Nephron progenitor cell (in vitro differentiated cells): ENCODE results near the gene LRRFIP2.
"Not testable (repeated sequence)": the region's sequence is repeated elsewhere in the genome, so short reads cannot be mapped to it uniquely, and the experiment has no call there.

Source experiments
- DNase-seq: peaks from one replicate; pipeline ENCODE4 v3.0.0; 2021
- H3K27ac Mint-ChIP-seq: 2 replicates; pipeline ENCODE4 v1.8.0; 2021; ENCODE audit warnings: mild to moderate bottlenecking, moderate library complexity, mixed read lengths
- H3K27me3 Mint-ChIP-seq: 2 replicates; pipeline ENCODE4 v1.8.0; 2021; ENCODE audit warnings: mild to moderate bottlenecking, low read depth, mixed read lengths; ENCODE audit not compliant: poor library complexity
- H3K36me3 Mint-ChIP-seq: 2 replicates; pipeline ENCODE4 v1.8.0; 2021; ENCODE audit warnings: low read depth, mixed read lengths
- H3K4me1 Mint-ChIP-seq: 2 replicates; pipeline ENCODE4 v1.8.0; 2021; ENCODE audit warnings: mixed read lengths
- H3K4me3 Mint-ChIP-seq: 2 replicates; pipeline ENCODE4 v1.8.0; 2021; ENCODE audit warnings: mild to moderate bottlenecking, moderate library complexity, mixed read lengths
- H3K9me3 Mint-ChIP-seq: 2 replicates; pipeline ENCODE4 v1.8.0; 2021; ENCODE audit warnings: mild to moderate bottlenecking, moderate library complexity, mixed read lengths
- CTCF ChIP-seq: fragments of 200-600 bp; sonication (generic); IDR thresholded peaks from 2 replicates; pipeline ENCODE4 v1.5.0; 2021; ENCODE audit warnings: antibody characterized with exemption

Gene LRRFIP2

GRCh38 chr3:37068031-37068430 is 106.4 kb downstream of the LRRFIP2 start:
- peaks cover 10% of the 10 kb centered on the region for H3K4me1 Mint-ChIP-seq
- no peak for TF ChIP-seq CTCF
- no peak overlapping the region for H3K4me3 Mint-ChIP-seq
- no peak for DNase-seq
- H3K36me3 Mint-ChIP-seq: peaks cover 68% of the 10 kb centered on the region
- H3K9me3 Mint-ChIP-seq: no peaks in the 10 kb centered on the region
- H3K27me3 Mint-ChIP-seq: no peaks in the 10 kb centered on the region
- no peak overlapping the region for H3K27ac Mint-ChIP-seq

GRCh38 chr3:37067577-37067976 is 106.8 kb downstream of the LRRFIP2 start:
- peaks cover 7% of the 10 kb centered on the region for H3K4me1 Mint-ChIP-seq
- no peak overlapping the region for H3K4me3 Mint-ChIP-seq
- H3K9me3 Mint-ChIP-seq: no peaks in the 10 kb centered on the region
- H3K27me3 Mint-ChIP-seq: no peaks in the 10 kb centered on the region
- H3K27ac Mint-ChIP-seq: no peak overlapping the region
- TF ChIP-seq CTCF: no peak
- no peak for DNase-seq
- H3K36me3 Mint-ChIP-seq: peaks cover 67% of the 10 kb centered on the region

GRCh38 chr3:37064747-37065146 is 109.6 kb downstream of the LRRFIP2 start:
- TF ChIP-seq CTCF: no peak
- Mint-ChIP-seq H3K27ac (no peak overlapping the region), H3K9me3 (no peaks in the 10 kb centered on the region), H3K36me3 (peaks cover 73% of the 10 kb centered on the region), H3K27me3 (no peaks in the 10 kb centered on the region), H3K4me1 (peaks cover 5% of the 10 kb centered on the region), H3K4me3 (no peak overlapping the region)
- no peak for DNase-seq

GRCh38 chr3:37058117-37058516 is 116.3 kb downstream of the LRRFIP2 start:
- Mint-ChIP-seq H3K27ac (no peak overlapping the region), H3K27me3 (no peaks in the 10 kb centered on the region), H3K4me3 (no peak overlapping the region), H3K9me3 (no peaks in the 10 kb centered on the region), H3K4me1 (no peaks in the 10 kb centered on the region), H3K36me3 (peaks cover 77% of the 10 kb centered on the region)
- no peak for DNase-seq
- TF ChIP-seq CTCF: no peak

GRCh38 chr3:37056826-37057225 is 117.6 kb downstream of the LRRFIP2 start:
- Mint-ChIP-seq H3K4me3 (no peak overlapping the region), H3K36me3 (peaks cover 78% of the 10 kb centered on the region), H3K4me1 (no peaks in the 10 kb centered on the region), H3K27me3 (no peaks in the 10 kb centered on the region), H3K9me3 (no peaks in the 10 kb centered on the region), H3K27ac (peak overlapping the region; percentile 85)
- TF ChIP-seq CTCF: no peak
- DNase-seq: no peak

- H3K4me1 Mint-ChIP-seq, H3K4me3 Mint-ChIP-seq, H3K9me3 Mint-ChIP-seq, DNase-seq, H3K27me3 Mint-ChIP-seq, H3K27ac Mint-ChIP-seq: not testable (repeated sequence)
- H3K36me3 Mint-ChIP-seq: peaks cover 76% of the 10 kb centered on the region
These were observed 119.3 kb downstream of the LRRFIP2 start for GRCh38 chr3:37055077-37055476.
